Osteocyte (in vitro differentiated cells): ENCODE measurements around the gene ARF1. TPM values are rescaled to one million over a fixed set of nuclear protein-coding genes. Genes with fewer than 3 reads are reported as not detected.

Experiments used
- DNase-seq: peaks from one replicate; pipeline ENCODE4 v3.0.0; 2021; ENCODE audit warnings: mixed read lengths; ENCODE audit not compliant: unreplicated experiment; ENCODE audit errors: extremely low spot score
- H3K27ac Mint-ChIP-seq: one replicate; pipeline ENCODE4 v1.8.0; 2021; ENCODE audit warnings: mild to moderate bottlenecking, mixed read lengths; ENCODE audit not compliant: unreplicated experiment
- H3K27me3 Mint-ChIP-seq: one replicate; pipeline ENCODE4 v1.8.0; 2021; ENCODE audit warnings: mixed read lengths; ENCODE audit not compliant: unreplicated experiment
- H3K36me3 Mint-ChIP-seq: one replicate; pipeline ENCODE4 v1.8.0; 2021; ENCODE audit warnings: mixed read lengths; ENCODE audit not compliant: unreplicated experiment
- H3K4me1 Mint-ChIP-seq: one replicate; pipeline ENCODE4 v1.8.0; 2021; ENCODE audit warnings: mixed read lengths; ENCODE audit not compliant: unreplicated experiment
- H3K4me3 Mint-ChIP-seq: one replicate; pipeline ENCODE4 v1.8.0; 2021; ENCODE audit warnings: mild to moderate bottlenecking, moderate library complexity, mixed read lengths; ENCODE audit not compliant: unreplicated experiment
- H3K9me3 Mint-ChIP-seq: one replicate; pipeline ENCODE4 v1.8.0; 2021; ENCODE audit warnings: mixed read lengths; ENCODE audit not compliant: unreplicated experiment
- total RNA-seq: library from RNA; stranded (reverse); gene quantifications from 2 replicates; pipeline ENCODE4 v1.2.1, GENCODE V29; 2021
- TF ChIP-seq, protein P1 (sequence below): fragments of 200-600 bp; sonication (generic); IDR thresholded peaks from 2 replicates; pipeline ENCODE4 v1.5.0; 2021; ENCODE audit warnings: antibody characterized with exemption, mild to moderate bottlenecking, moderate library complexity

ARF1 gene
- total RNA-seq, 1 donor from 2014 or later = 305 TPM

DNA sequence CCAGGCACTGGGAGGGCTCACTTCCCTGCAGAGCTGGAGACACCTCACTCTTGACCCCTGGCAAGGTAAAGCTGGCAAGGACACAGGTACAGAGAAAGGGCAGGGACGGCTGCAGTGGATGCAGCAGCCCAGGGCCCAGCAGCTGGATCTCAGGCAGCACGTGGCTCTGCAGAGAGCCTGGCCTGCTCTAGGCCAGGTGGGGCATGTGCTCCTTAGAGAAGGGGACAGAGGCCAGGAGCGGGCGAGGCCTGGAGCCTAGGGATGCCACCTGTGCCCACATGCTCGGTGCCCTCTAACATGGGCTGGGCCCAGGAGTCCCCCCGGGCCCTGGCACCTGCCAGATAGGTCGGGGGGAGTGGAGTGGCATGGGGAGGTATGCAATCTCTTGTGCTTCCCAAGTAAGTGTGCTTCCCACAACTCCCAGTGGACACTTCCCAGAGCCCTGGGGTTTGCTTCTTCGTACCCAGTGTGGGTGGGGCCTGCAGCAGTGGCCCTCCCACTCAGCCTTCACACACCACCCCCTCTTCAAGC, 45.7 kb upstream of the ARF1 start:
- Mint-ChIP-seq H3K27me3 (peaks cover 34% of the 10 kb centered on the region), H3K4me3 (no peak overlapping the region), H3K27ac (no peak overlapping the region), H3K36me3 (peaks cover 2% of the 10 kb centered on the region), H3K9me3 (peaks cover 10% of the 10 kb centered on the region), H3K4me1 (peaks cover 2% of the 10 kb centered on the region)
- DNase-seq = peak; percentile 73
- TF ChIP-seq, protein P1, sequence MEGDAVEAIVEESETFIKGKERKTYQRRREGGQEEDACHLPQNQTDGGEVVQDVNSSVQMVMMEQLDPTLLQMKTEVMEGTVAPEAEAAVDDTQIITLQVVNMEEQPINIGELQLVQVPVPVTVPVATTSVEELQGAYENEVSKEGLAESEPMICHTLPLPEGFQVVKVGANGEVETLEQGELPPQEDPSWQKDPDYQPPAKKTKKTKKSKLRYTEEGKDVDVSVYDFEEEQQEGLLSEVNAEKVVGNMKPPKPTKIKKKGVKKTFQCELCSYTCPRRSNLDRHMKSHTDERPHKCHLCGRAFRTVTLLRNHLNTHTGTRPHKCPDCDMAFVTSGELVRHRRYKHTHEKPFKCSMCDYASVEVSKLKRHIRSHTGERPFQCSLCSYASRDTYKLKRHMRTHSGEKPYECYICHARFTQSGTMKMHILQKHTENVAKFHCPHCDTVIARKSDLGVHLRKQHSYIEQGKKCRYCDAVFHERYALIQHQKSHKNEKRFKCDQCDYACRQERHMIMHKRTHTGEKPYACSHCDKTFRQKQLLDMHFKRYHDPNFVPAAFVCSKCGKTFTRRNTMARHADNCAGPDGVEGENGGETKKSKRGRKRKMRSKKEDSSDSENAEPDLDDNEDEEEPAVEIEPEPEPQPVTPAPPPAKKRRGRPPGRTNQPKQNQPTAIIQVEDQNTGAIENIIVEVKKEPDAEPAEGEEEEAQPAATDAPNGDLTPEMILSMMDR = no peak

DNA sequence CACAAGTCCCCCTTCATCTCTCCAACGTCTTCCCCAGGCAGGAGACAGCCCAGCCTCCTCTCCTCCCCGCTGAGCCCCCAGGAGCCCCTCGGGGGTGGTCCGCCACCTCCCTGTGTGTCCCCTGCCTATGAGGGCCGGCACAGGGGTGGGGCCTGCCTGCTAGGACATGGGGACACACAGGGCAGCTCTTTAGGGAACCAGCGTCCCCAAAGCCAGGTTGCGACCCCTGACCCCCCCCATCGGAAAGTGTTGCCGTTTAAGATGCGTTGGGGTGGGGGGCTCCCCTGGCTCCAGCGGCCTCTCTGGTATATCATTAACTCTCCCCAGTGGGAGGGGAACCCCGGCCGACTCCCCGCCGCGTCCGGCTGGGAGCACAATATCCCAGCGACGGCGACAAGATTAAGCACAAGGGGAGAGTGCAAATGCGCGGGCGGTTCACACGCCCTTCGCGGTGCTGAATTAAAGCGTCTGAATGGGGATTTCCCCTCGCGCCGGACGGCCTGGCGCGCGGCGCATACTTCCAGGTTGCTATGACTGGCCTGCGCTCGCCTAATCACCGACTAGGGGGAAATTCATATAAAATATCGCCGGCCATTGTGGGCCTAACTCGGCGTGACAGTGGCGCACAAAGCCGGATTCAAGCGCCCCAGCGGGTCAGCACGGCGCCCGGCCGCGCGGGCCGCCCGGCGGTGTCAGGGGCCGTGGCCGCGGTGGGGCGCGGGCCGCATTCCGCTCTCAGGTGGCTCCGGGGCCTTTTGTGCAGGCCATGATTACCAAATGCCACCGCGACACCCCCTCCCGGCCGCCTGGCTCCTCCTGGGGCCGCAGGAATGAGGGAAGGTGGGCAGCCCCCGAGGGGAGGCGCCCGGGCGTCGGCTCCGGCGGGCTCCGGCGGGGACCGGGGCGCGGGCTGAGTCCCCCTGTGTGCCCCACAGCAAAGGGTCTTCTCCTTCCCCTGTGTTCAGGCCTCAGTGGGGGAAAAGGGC, 44.8 kb upstream of the ARF1 start:
- H3K4me1 Mint-ChIP-seq = peaks cover 2% of the 10 kb centered on the region
- peaks cover 10% of the 10 kb centered on the region for H3K9me3 Mint-ChIP-seq
- H3K36me3 Mint-ChIP-seq = peaks cover 2% of the 10 kb centered on the region
- peak; percentile 81 for DNase-seq
- H3K4me3 Mint-ChIP-seq = peak overlapping the region; percentile 17
- no peak overlapping the region for H3K27ac Mint-ChIP-seq
- TF ChIP-seq, protein P1 = no peak
- peaks cover 34% of the 10 kb centered on the region for H3K27me3 Mint-ChIP-seq

DNA sequence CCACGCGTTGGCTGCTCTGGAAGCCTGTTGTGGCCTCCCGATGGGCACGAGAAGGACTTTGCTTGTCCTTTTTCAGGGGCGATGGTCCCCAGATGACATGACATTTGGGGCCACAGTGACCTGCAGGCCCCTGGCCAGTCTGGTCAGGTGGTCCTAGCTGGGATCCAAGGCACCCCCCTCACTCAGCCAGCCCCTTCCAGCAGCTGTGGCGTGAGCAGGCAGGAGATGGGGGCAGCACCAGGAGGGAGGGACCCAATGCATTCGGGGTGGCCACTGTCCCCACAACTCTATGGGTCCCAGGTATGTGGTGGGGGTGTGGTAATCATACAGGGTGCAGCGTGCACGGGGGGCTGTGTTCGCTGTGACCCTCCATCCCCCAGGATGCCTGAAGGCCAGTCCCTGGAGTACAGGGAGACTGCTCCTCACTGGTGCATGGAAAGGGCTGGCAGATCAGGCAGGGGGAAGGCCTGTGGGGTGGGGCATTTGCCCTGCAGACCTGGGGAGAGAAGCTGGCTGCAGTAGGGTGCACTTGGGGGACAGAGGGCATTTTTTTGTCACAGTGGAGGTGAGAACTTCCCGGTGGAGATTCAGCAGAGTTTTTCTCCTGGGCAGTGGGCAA, 44.0 kb upstream of the ARF1 start:
- DNase-seq = peak; percentile 77
- TF ChIP-seq, protein P1 = no peak
- H3K36me3 Mint-ChIP-seq = peaks cover under 1% of the 10 kb centered on the region
- H3K27me3 Mint-ChIP-seq = peaks cover 30% of the 10 kb centered on the region
- no peak overlapping the region for H3K4me3 Mint-ChIP-seq
- H3K4me1 Mint-ChIP-seq = peaks cover 2% of the 10 kb centered on the region
- no peak overlapping the region for H3K27ac Mint-ChIP-seq
- peaks cover 2% of the 10 kb centered on the region for H3K9me3 Mint-ChIP-seq

DNA sequence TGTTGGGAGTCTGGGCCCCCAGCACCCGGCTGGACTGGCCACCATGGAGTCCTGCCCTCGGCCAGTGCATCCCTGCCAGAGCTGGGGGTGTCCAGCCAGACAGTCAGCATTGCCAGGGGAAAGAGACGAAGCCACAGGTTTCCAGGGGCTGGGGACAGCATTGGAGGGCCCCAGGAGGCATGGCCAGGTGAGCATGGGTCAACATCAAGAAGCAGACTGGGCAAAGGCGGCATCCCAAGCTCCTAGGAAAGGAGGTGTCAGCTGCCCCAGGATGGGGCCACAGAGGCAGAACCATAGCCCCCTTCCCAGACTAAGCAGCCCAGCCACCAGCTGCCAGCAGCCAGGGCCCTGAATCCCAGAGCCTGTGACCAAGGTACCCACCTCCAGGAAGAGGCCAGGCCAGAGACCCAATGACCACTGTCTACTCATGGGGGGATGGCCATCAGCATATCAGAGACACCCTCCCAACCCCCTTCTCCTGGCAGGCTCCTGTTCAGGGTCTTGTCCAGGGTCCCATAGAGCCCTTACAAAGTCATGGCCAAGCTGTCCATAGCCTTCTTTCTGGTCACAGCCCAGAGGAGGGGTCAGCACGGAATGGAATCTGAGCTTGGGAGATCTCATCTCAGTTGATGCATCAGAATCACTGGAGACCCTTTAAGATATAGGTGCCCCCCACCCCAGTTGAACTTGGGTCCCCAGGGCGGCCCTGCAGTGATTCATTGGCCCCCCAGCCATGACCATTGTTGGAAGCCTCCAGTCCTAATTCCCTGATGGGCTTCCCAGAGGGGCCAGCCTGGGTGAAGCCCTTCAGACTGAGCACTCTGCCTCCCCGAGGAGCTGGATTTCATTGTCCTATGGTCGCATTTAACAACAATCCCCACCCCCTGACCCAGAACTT, 43.3 kb upstream of the ARF1 start:
- peak; percentile 68 for DNase-seq
- TF ChIP-seq, protein P1 = no peak
- Mint-ChIP-seq H3K27me3 (peaks cover 30% of the 10 kb centered on the region), H3K4me3 (no peak overlapping the region), H3K27ac (no peak overlapping the region), H3K9me3 (no peaks in the 10 kb centered on the region), H3K4me1 (peaks cover 2% of the 10 kb centered on the region), H3K36me3 (no peaks in the 10 kb centered on the region)
